Osteoblast (primary cell): ENCODE results near the gene NTF3. TPM values are rescaled to one million over a fixed set of nuclear protein-coding genes. Genes with fewer than 3 reads are reported as not detected.

ENCODE experiments used
- DNase-seq: peaks from one replicate; pipeline ENCODE4 v3.0.0; 2011; ENCODE audit warnings: low spot score, mixed read lengths; ENCODE audit not compliant: insufficient read length; ENCODE audit errors: missing footprints
- H2AFZ ChIP-seq: 2 replicates; pipeline ENCODE4 v1.6.0; 2011; ENCODE audit warnings: mild to moderate bottlenecking, low read length
- H3K27ac ChIP-seq: 2 replicates; pipeline ENCODE4 v1.5.1; 2011; ENCODE audit warnings: mild to moderate bottlenecking, low read depth, low read length, moderate library complexity
- H3K27me3 ChIP-seq: 2 replicates; pipeline ENCODE4 v1.6.0; 2012; ENCODE audit warnings: mild to moderate bottlenecking, control low read depth, inconsistent platforms, low read length, moderate library complexity; ENCODE audit not compliant: insufficient read depth
- H3K36me3 ChIP-seq: 2 replicates; pipeline ENCODE4 v1.5.1; 2011; ENCODE audit warnings: mild to moderate bottlenecking, low read length, control low read depth, moderate library complexity; ENCODE audit not compliant: insufficient read depth
- H3K4me1 ChIP-seq: 2 replicates; pipeline ENCODE4 v1.5.1; 2011; ENCODE audit warnings: mild to moderate bottlenecking, low read length, control low read depth, moderate library complexity; ENCODE audit not compliant: insufficient read depth
- H3K4me2 ChIP-seq: 2 replicates; pipeline ENCODE4 v1.6.0; 2011; ENCODE audit warnings: mild to moderate bottlenecking, low read length; ENCODE audit not compliant: insufficient read depth
- H3K4me3 ChIP-seq: fragments of 200-600 bp; sonication (generic); 3 replicates; pipeline ENCODE4 v1.5.1; 2012; ENCODE audit warnings: mild to moderate bottlenecking, low read length, inconsistent platforms; ENCODE audit not compliant: insufficient read depth
- H3K79me2 ChIP-seq: 2 replicates; pipeline ENCODE4 v1.6.0; 2012; ENCODE audit warnings: mild to moderate bottlenecking, low read length, control low read depth, inconsistent platforms; ENCODE audit not compliant: insufficient read depth
- H3K9me3 ChIP-seq: 2 replicates; pipeline ENCODE4 v1.5.1; 2011; ENCODE audit warnings: low read depth, low read length, control low read depth
- H4K20me1 ChIP-seq: 2 replicates; pipeline ENCODE4 v1.6.0; 2012; ENCODE audit warnings: mild to moderate bottlenecking, low read length, control low read depth; ENCODE audit not compliant: insufficient read depth
- CTCF ChIP-seq: IDR thresholded peaks from 2 replicates; pipeline ENCODE4 v1.5.1; 2011; ENCODE audit warnings: mild to moderate bottlenecking, low read depth, low read length, moderate library complexity; ENCODE audit errors: extremely low read depth
- total RNA-seq: library from RNA; depleted of rRNA; stranded (reverse); fragments of >200 nt; gene quantifications from 2 replicates; pipeline ENCODE4 v1.2.3, GENCODE V29; 2012

NTF3 gene
- total RNA-seq, 1 donor = 1.1 TPM

- Histone ChIP-seq H3K36me3 (no peaks in the 10 kb centered on the region), H3K4me2 (no peak overlapping the region), H3K27ac (no peak overlapping the region), H3K4me3 (no peak overlapping the region), H3K9me3 (no peaks in the 10 kb centered on the region), H3K79me2 (no peaks in the 10 kb centered on the region), H4K20me1 (no peaks in the 10 kb centered on the region), H3K27me3 (no peaks in the 10 kb centered on the region), H2AFZ (no peak overlapping the region), H3K4me1 (no peaks in the 10 kb centered on the region)
- DNase-seq = no peak
- no peak for TF ChIP-seq CTCF
Observed at GRCh38 chr12:5466521-5466960, 34.6 kb downstream of the NTF3 start.

GRCh38 chr12:5467931-5468330 is 36.0 kb downstream of the NTF3 start:
- Histone ChIP-seq H3K79me2 (no peaks in the 10 kb centered on the region), H4K20me1 (no peaks in the 10 kb centered on the region), H3K4me3 (no peak overlapping the region), H3K27ac (no peak overlapping the region), H3K4me2 (no peak overlapping the region), H3K9me3 (no peaks in the 10 kb centered on the region), H3K27me3 (no peaks in the 10 kb centered on the region), H3K36me3 (no peaks in the 10 kb centered on the region), H2AFZ (no peak overlapping the region), H3K4me1 (no peaks in the 10 kb centered on the region)
- TF ChIP-seq CTCF = no peak
- no peak for DNase-seq

DNA sequence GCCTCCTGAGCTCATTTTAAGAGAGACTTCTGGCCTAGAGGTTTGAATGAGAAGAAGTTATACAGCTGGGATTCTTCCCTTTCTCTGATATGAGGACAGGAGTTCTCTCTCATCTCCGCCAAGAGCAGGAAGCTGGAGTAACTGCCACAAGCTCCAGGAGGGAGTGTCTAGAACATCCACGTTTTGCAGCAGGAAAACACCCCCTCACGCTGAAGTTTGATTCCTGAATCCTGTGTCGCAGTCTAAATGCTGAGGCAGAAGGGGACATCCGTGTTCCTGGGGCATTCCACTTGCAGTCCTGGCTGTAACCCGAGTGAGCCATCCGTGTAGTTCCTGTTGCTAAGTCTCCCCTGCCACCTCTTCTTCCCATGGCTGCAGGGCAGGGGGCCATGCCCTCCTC is 38.3 kb downstream of the NTF3 start:
- Histone ChIP-seq H3K79me2 (no peaks in the 10 kb centered on the region), H3K27ac (no peak overlapping the region), H3K27me3 (no peaks in the 10 kb centered on the region), H3K4me3 (no peak overlapping the region), H3K4me1 (no peaks in the 10 kb centered on the region), H3K36me3 (no peaks in the 10 kb centered on the region), H3K4me2 (no peak overlapping the region), H2AFZ (no peak overlapping the region), H4K20me1 (no peaks in the 10 kb centered on the region), H3K9me3 (no peaks in the 10 kb centered on the region)
- DNase-seq = no peak
- TF ChIP-seq CTCF = no peak

DNA sequence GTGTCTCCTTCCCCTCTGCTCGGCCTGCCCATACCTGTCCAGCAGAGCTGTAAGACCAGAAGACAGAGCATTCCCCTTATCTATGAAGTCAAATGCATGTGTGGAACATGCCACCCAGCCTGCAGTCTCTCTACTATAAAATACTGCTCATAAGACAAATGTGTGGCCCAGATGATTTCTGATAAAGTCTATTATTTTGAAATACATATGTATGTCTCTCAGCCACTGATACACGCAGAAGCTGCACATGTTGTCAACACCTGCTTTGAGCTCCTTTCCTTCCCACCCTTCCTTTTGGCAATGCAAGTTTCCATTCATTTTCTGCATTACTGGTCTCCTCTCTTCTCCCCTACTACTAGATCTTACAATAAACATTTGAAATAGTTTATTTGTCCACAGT is 38.8 kb downstream of the NTF3 start:
- no peak for DNase-seq
- H3K36me3 ChIP-seq = no peaks in the 10 kb centered on the region
- no peak overlapping the region for H3K4me3 ChIP-seq
- H3K27ac ChIP-seq = no peak overlapping the region
- H3K4me1 ChIP-seq = no peaks in the 10 kb centered on the region
- no peaks in the 10 kb centered on the region for H3K9me3 ChIP-seq
- no peaks in the 10 kb centered on the region for H4K20me1 ChIP-seq
- no peak overlapping the region for H2AFZ ChIP-seq
- no peaks in the 10 kb centered on the region for H3K27me3 ChIP-seq
- TF ChIP-seq CTCF = no peak
- H3K4me2 ChIP-seq = no peak overlapping the region
- H3K79me2 ChIP-seq = no peaks in the 10 kb centered on the region
